K562 (cell line): ENCODE data around the gene PIGK. TPM values are rescaled to one million over a fixed set of nuclear protein-coding genes. Genes with fewer than 3 reads are reported as not detected.

Experiments used
- ATAC-seq: fragments of 200-7000 bp; cut with Tn5 transposase; 3 replicates; pipeline ENCODE4 v1.9.1; 2020; ENCODE audit warnings: moderate library complexity
- BruUV-seq: library from RNA; stranded (reverse); fragments of 400-500 nt; replicated peaks from 2 replicates; lab custom pipeline; 2021; lab: Mats Ljungman, UMichigan
- CTCF ChIA-PET: fragments of 300-600 bp; formaldehyde crosslinking; extraction: SDS; loops from one replicate; lab custom pipeline; 2021; ENCODE audit warnings: low intra/inter-chr PET ratio; lab: Yijun Ruan, JAX
- POLR2A ChIA-PET: fragments of 300-600, 350-650 bp; sonication (Branson Sonifier 250); formaldehyde crosslinking; extraction: SDS; loops from one replicate; lab custom pipeline; 2021; ENCODE audit warnings: antibody characterized with exemption, inconsistent platforms; lab: Yijun Ruan, JAX
- DNase-seq, 4 experiments: peaks; one replicate each; pipeline versions ENCODE4 v3.0.0 to v3.0.0-alpha.2; 2011 to 2018; ENCODE audit warnings: low spot score in 3 of 4, mixed read lengths in 3 of 4; ENCODE audit errors: extremely low read depth in 1 of 4
- FAIRE-seq: peaks from 2 replicates; lab custom pipeline; 2011; peaks lifted over from hg19 to GRCh38; lab: Jason Lieb, UNC
- H2AFZ ChIP-seq: 2 replicates; pipeline ENCODE4 v1.6.0; 2011; ENCODE audit warnings: low read depth, low read length, control low read depth, inconsistent platforms
- H3K27ac ChIP-seq: fragments of 200-600 bp; 3 replicates; pipeline ENCODE4 v1.8.0; 2011; ENCODE audit warnings: low read depth, mild to moderate bottlenecking, control low read depth, inconsistent platforms, low read length, moderate library complexity, mixed read lengths; ENCODE audit errors: extremely low read depth
- H3K27me3 ChIP-seq, 2 experiments: fragments of 300-600 bp in 1 of 2; 2 replicates in 1 of 2; 3 replicates in 1 of 2; pipeline versions ENCODE4 v1.6.0 to v1.8.0; 2011; ENCODE audit warnings: inconsistent platforms in 2 of 2, low read length in 2 of 2, mild to moderate bottlenecking in 1 of 2, mixed read lengths in 1 of 2, moderate library complexity in 1 of 2; ENCODE audit not compliant: control insufficient read depth in 2 of 2, insufficient read depth in 2 of 2
- H3K36me3 ChIP-seq: fragments of 300-600 bp; 3 replicates; pipeline ENCODE4 v1.8.0; 2011; ENCODE audit warnings: mild to moderate bottlenecking, low read length, inconsistent platforms; ENCODE audit not compliant: control insufficient read depth, insufficient read depth
- H3K4me1 ChIP-seq, 2 experiments: fragments of 200-600 bp in 1 of 2; replicated peaks in 1 of 2; 2 replicates in 1 of 2; 3 replicates in 1 of 2; pipeline versions ENCODE4 v1.5.1 to v1.8.0; 2011; ENCODE audit warnings: inconsistent platforms in 2 of 2, low read length in 2 of 2, mild to moderate bottlenecking in 1 of 2, mixed read lengths in 1 of 2, moderate library complexity in 1 of 2; ENCODE audit not compliant: control insufficient read depth in 2 of 2, insufficient read depth in 2 of 2
- H3K4me2 ChIP-seq: 2 replicates; pipeline ENCODE4 v1.6.1; 2011; ENCODE audit warnings: low read length, control low read depth, inconsistent platforms, mixed read lengths; ENCODE audit not compliant: insufficient read depth
- H3K4me3 ChIP-seq: fragments of 200-600 bp; sonication (generic), shearing (Covaris generic); 2 replicates; pipeline ENCODE4 v1.5.1; 2016; ENCODE audit warnings: control low read depth, inconsistent platforms
- H3K79me2 ChIP-seq: fragments of 200-600 bp; 3 replicates; pipeline ENCODE4 v1.8.0; 2011; ENCODE audit warnings: low read length, inconsistent platforms; ENCODE audit not compliant: control insufficient read depth, insufficient read depth
- H3K9ac ChIP-seq, 2 experiments: 2 replicates each; pipeline versions ENCODE4 v1.6.0 to v1.6.1; 2011; ENCODE audit warnings: low read depth in 2 of 2, low read length in 2 of 2, control low read depth in 1 of 2, inconsistent platforms in 1 of 2, mild to moderate bottlenecking in 1 of 2, mixed read lengths in 1 of 2; ENCODE audit not compliant: insufficient read depth in 1 of 2
- H3K9me1 ChIP-seq: one replicate; pipeline ENCODE4 v1.6.0; 2011; ENCODE audit warnings: inconsistent platforms, mild to moderate bottlenecking, low read length, moderate library complexity; ENCODE audit not compliant: control insufficient read depth, insufficient read depth
- H3K9me3 ChIP-seq: replicated peaks from 2 replicates; pipeline ENCODE4 v1.5.1; 2011; ENCODE audit warnings: low read depth, low read length, inconsistent platforms; ENCODE audit not compliant: control insufficient read depth, insufficient read depth
- H4K20me1 ChIP-seq: replicated peaks from 2 replicates; pipeline ENCODE4 v1.6.1; 2011; ENCODE audit warnings: low read length, inconsistent platforms, mixed read lengths; ENCODE audit not compliant: control insufficient read depth, insufficient read depth
- ASH1L ChIP-seq: fragments of 450-650 bp; IDR thresholded peaks from 2 replicates; pipeline ENCODE4 v1.6.1; 2018; ENCODE audit warnings: borderline replicate concordance, mild to moderate bottlenecking, low read depth; ENCODE audit not compliant: partially characterized antibody
- CCNT2 ChIP-seq: IDR thresholded peaks from 2 replicates; pipeline ENCODE4 v1.6.1; 2011; ENCODE audit warnings: borderline replicate concordance, low read depth, mild to moderate bottlenecking, moderate library complexity, mixed read lengths, low read length; ENCODE audit not compliant: insufficient read length; ENCODE audit errors: extremely low read depth
- CHD2 ChIP-seq: IDR thresholded peaks from 2 replicates; pipeline ENCODE4 v1.6.1; 2011; ENCODE audit warnings: low read depth, low read length
- GABPB2 ChIP-seq: fragments of 250-450 bp; sonication (Bioruptor Pico); conservative IDR thresholded peaks from 2 replicates; pipeline ENCODE4 v1.5.1; 2021; ENCODE audit warnings: mild to moderate bottlenecking
- KLF10 ChIP-seq: fragments of 250-450 bp; sonication (Bioruptor Pico); IDR thresholded peaks from 2 replicates; pipeline ENCODE4 v1.6.1; 2021; ENCODE audit warnings: matching md5 sums
- NUFIP1 ChIP-seq: fragments of 450-650 bp; IDR thresholded peaks from 2 replicates; pipeline ENCODE4 v1.6.1; 2018; ENCODE audit not compliant: partially characterized antibody
- PTBP1 ChIP-seq: fragments of 200-400 bp; formaldehyde crosslinking; IDR thresholded peaks from 2 replicates; pipeline ENCODE4 v1.6.1; 2017; ENCODE audit warnings: low read depth, low read length
- RB1 ChIP-seq: fragments of 450-650 bp; IDR thresholded peaks from 2 replicates; pipeline ENCODE4 v1.6.1; 2017; ENCODE audit warnings: low read depth, mild to moderate bottlenecking
- SETDB1 ChIP-seq: IDR thresholded peaks from one replicate; pipeline ENCODE4 v1.6.1; 2012; ENCODE audit warnings: low read length, control low read depth, inconsistent platforms
- SMARCA5 ChIP-seq: fragments of 450-650 bp; IDR thresholded peaks from 2 replicates; pipeline ENCODE4 v1.6.1; 2016
- STAT6 ChIP-seq: sonication (generic); formaldehyde crosslinking; IDR thresholded peaks from 2 replicates; pipeline ENCODE4 v1.8.1; 2023; ENCODE audit warnings: mild to moderate bottlenecking, missing genetic modification reagents
- XRCC3 ChIP-seq: fragments of 450-650 bp; IDR thresholded peaks from 2 replicates; pipeline ENCODE4 v1.6.1; 2017; ENCODE audit warnings: mild to moderate bottlenecking, moderate library complexity
- ZC3H11A ChIP-seq: IDR thresholded peaks from 2 replicates; pipeline ENCODE4 v1.6.1; 2012; ENCODE audit warnings: low read depth, low read length, improper control_type of control experiment
- ZFX ChIP-seq: sonication (generic); formaldehyde crosslinking; IDR thresholded peaks from 2 replicates; pipeline ENCODE4 v1.8.0; 2022; ENCODE audit warnings: mild to moderate bottlenecking, missing genetic modification reagents, moderate library complexity
- ZNF140 ChIP-seq: fragments of 250-450 bp; sonication (Bioruptor Pico); IDR thresholded peaks from 2 replicates; pipeline ENCODE4 v1.8.0; 2021; ENCODE audit warnings: moderate library complexity, mild to moderate bottlenecking, inconsistent platforms
- ZNF165 ChIP-seq: fragments of 250-450 bp; sonication (Bioruptor Pico); IDR thresholded peaks from 2 replicates; pipeline ENCODE4 v1.4.0; 2020; ENCODE audit warnings: borderline replicate concordance
- ZNF3 ChIP-seq: fragments of 250-450 bp; sonication (Bioruptor Pico); IDR thresholded peaks from 2 replicates; pipeline ENCODE4 v1.5.0; 2021; ENCODE audit warnings: mild to moderate bottlenecking, moderate library complexity
- ZNF655 ChIP-seq: fragments of 250-450 bp; sonication (Bioruptor Pico); IDR thresholded peaks from 2 replicates; pipeline ENCODE4 v1.5.0; 2021
- ZNF77 ChIP-seq: fragments of 250-450 bp; sonication (Bioruptor Pico); IDR thresholded peaks from 2 replicates; pipeline ENCODE4 v1.5.0; 2020
- ZSCAN32 ChIP-seq: fragments of 450-650 bp; formaldehyde crosslinking; IDR thresholded peaks from 2 replicates; pipeline ENCODE4 v1.4.0; 2020; ENCODE audit warnings: mild to moderate bottlenecking, moderate library complexity
- WGBS: fragments of 100-300 bp; shearing (Covaris generic); methylation state at CpG from one replicate; pipeline ENCODE4 v1.1.6; 2016; ENCODE audit warnings: low coverage, mixed read lengths; ENCODE audit not compliant: insufficient coverage; ENCODE audit errors: missing lambda C conversion rate; 5-methylcytosine and 5-hydroxymethylcytosine counted together
- in situ Hi-C: fragments of 300-500 bp; cut with MboI; formaldehyde crosslinking; loops from 4 replicates; pipeline ENCODE4 v1.15.0; 2018; ENCODE audit warnings: inconsistent platforms, mixed read lengths
- intact Hi-C: fragments of 100-400 bp; cut with micrococcal nuclease; formaldehyde crosslinking; loops from 2 replicates; pipeline ENCODE4 v1.14.2; 2022
- polyA plus RNA-seq, 8 experiments: library from polyadenylated mRNA; depleted of rRNA in 4 of 8; stranded (reverse) in 5 of 8; unstranded in 3 of 8; fragments of >200 nt; fragmentation: Nextera tagmentation in 2 of 8; fragmentation: Illumina TruSeq in 1 of 8; extraction: Ambion mirVana in 2 of 8; extraction: Trizol in 1 of 8; gene quantifications; 2 replicates each; pipeline versions ENCODE4 v1.2.1 to v1.2.3, GENCODE V29; 2011 to 2014; ENCODE audit warnings: inconsistent platforms in 1 of 8, missing spikeins in 1 of 8
- total RNA-seq, 7 experiments: library from RNA; depleted of rRNA in 6 of 7; stranded (reverse); fragments of >200 nt in 6 of 7; fragmentation: Illumina TruSeq in 2 of 7; extraction: Trizol in 2 of 7; gene quantifications; 2 replicates each; pipeline versions ENCODE4 v1.2.1 to v1.2.3, GENCODE V29; 2011 to 2021; ENCODE audit warnings: low replicate concordance in 1 of 7

The PIGK gene
- total and polyA plus RNA-seq, 9 of the 15 experiments (the other 6 are each of a cell fraction or from before 2014, with no cell fraction given): 15.7 to 59.5 (median 29.9) TPM

- in situ Hi-C loops: no loop called here
Measured at GRCh38 chr1:77095236-77095635, 124.0 kb downstream of the PIGK start.

More at GRCh38 chr1:77095236-77095635, 124.0 kb downstream of the PIGK start:
- intact Hi-C loops: no loop called here
- Histone ChIP-seq H3K27me3 (no peaks in the 10 kb centered on the region), H3K79me2 (no peaks in the 10 kb centered on the region), H3K4me1 (no peaks in the 10 kb centered on the region), H3K4me3 (no peak overlapping the region), H3K36me3 (no peaks in the 10 kb centered on the region), H4K20me1 (no peaks in the 10 kb centered on the region), H3K4me2 (no peak overlapping the region), H3K27ac (no peak overlapping the region), H3K9ac (no peak overlapping the region), H2AFZ (no peak overlapping the region), H3K9me3 (no peaks in the 10 kb centered on the region), H3K9me1 (no peaks in the 10 kb centered on the region)
- FAIRE-seq: no peak
- POLR2A ChIA-PET: no interaction called here
- no peak for ATAC-seq
- 31% methylated on average over 1 of the region's 1 CpG for WGBS
- CTCF ChIA-PET: no interaction called here
- TF ChIP-seq ASH1L (no peak), PTBP1 (no peak), CCNT2 (no peak), ZNF655 (CRISPR knock-in tag) (no peak), NUFIP1 (no peak), SMARCA5 (no peak), STAT6 (CRISPR knock-in tag) (no peak), ZNF3 (CRISPR knock-in tag) (no peak), ZNF77 (CRISPR knock-in tag) (no peak), ZNF140 (CRISPR knock-in tag) (no peak), SETDB1 (no peak), ZSCAN32 (CRISPR knock-in tag) (no peak), GABPB2 (CRISPR knock-in tag) (no peak), ZFX (CRISPR knock-in tag) (no peak), XRCC3 (no peak), ZNF165 (CRISPR knock-in tag) (no peak), KLF10 (CRISPR knock-in tag) (no peak), RB1 (no peak), CHD2 (no peak), ZC3H11A (no peak)
- DNase-seq: no peak
- no TSS peak for BruUV-seq
